Activated naive CD8-positive, alpha-beta T cell treated with anti-CD3 and anti-CD28 coated beads, Interleukin-2, amount 10 ng/mL, durations not matched to agents 7 days and 5 days (primary cell): ENCODE data around the gene CFAP43. TPM values are rescaled to one million over a fixed set of nuclear protein-coding genes. Genes with fewer than 3 reads are reported as not detected.

Source experiments
- ATAC-seq: fragments of 150-1000 bp; cut with Tn5 transposase; one replicate; pipeline ENCODE4 v1.10.0; 2021; ENCODE audit warnings: low read depth, moderate library complexity
- POLR2A ChIA-PET: fragments of 350-600 bp; sonication (Branson Sonifier 250); formaldehyde crosslinking; loops from one replicate; lab custom pipeline; 2021; ENCODE audit warnings: antibody characterized with exemption; lab: Charles Lee
- DNase-seq: peaks from one replicate; pipeline ENCODE4 v3.0.0; 2021
- H3K27ac Mint-ChIP-seq: one replicate; pipeline ENCODE4 v1.8.0; 2022; ENCODE audit warnings: mild to moderate bottlenecking, mixed read lengths
- H3K27me3 Mint-ChIP-seq: one replicate; pipeline ENCODE4 v1.8.0; 2022; ENCODE audit warnings: mild to moderate bottlenecking, moderate library complexity, mixed read lengths
- H3K36me3 Mint-ChIP-seq: one replicate; pipeline ENCODE4 v1.8.0; 2021; ENCODE audit warnings: mild to moderate bottlenecking, mixed read lengths
- H3K4me1 Mint-ChIP-seq: one replicate; pipeline ENCODE4 v1.8.0; 2021; ENCODE audit warnings: mixed read lengths
- H3K4me3 Mint-ChIP-seq: one replicate; pipeline ENCODE4 v1.8.0; 2022; ENCODE audit warnings: mild to moderate bottlenecking, moderate library complexity, mixed read lengths
- H3K9me3 Mint-ChIP-seq: one replicate; pipeline ENCODE4 v1.8.0; 2021; ENCODE audit warnings: mixed read lengths
- total RNA-seq, 2 experiments: library from RNA; stranded (reverse); gene quantifications; one replicate each; pipeline ENCODE4 v1.2.3, GENCODE V29; 2021

Gene CFAP43
- total RNA-seq, 2 experiments from 2014 or later = 0.25 TPM; not detected in 1

DNA sequence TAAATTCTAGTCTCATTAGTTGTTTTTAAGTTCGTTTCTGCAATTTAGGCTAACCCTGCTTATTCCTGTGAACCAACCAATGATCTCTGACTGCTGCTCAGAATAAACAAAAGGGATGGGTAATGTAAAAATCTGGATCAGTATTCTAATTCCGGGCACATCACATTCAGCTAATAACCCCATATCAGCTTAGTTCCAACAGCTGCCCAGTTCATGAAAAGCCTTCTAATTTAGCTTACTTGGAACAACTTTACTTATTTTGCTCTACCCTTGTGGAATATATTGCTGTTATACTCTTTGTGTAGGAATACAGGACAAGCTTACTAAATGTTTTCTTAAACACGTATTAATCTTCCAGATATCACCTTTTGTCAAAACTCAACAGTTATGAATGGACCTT is 3.6 kb upstream of the CFAP43 start:
- Mint-ChIP-seq H3K4me1 (peaks cover 6% of the 10 kb centered on the region), H3K27me3 (peaks cover 48% of the 10 kb centered on the region)
- no peak for ATAC-seq

DNA sequence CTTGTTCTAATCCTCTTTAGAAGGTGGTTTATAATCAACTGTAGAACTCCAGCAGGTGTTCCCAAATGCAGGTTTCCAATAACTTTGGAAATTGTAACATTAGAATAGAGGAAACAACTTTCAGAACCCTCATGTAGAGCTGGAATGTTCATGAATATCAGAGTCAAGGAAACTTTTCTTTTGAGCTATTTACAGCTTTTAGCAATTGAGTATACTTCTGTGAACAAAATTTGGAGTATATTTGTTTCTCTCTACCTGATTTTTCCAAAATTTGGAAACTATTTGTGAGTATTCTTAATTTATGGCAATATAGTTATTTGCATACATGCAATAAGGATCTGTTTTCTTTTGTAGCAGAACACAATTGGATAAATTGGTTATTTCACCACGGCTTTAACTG is 2.8 kb upstream of the CFAP43 start:
- ATAC-seq = no peak
- Mint-ChIP-seq H3K36me3 (no peaks in the 10 kb centered on the region), H3K27ac (no peak overlapping the region), H3K4me3 (no peak overlapping the region), H3K4me1 (peaks cover 6% of the 10 kb centered on the region), H3K27me3 (peaks cover 47% of the 10 kb centered on the region), H3K9me3 (peaks cover 7% of the 10 kb centered on the region)
- no peak for DNase-seq
- POLR2A ChIA-PET = no interaction called here

More for the DNA sequence above, 3.6 kb upstream of the CFAP43 start:
- H3K9me3 Mint-ChIP-seq = peaks cover 7% of the 10 kb centered on the region
- no peak overlapping the region for H3K4me3 Mint-ChIP-seq
- no peak overlapping the region for H3K27ac Mint-ChIP-seq
- H3K36me3 Mint-ChIP-seq = no peaks in the 10 kb centered on the region
- DNase-seq = no peak
- POLR2A ChIA-PET = no interaction called here

DNA sequence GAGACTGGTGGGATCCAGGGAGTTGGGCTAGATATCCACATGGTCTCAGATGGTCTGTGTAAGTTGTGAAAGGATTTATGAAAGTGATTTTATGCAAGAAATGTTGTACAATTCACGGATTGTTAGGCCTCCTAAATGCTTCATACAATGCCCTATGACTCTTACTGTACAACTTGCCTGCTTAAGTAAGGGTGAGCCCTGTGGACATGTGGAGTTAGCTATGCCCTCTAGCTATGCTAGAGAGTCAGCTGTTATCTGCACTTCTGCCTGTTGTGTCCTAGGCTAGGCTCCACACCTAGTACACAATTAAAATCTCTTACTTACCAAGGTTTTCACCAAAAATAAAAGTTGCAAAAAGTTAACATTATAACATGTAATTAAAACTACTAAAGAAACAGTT is 1.7 kb upstream of the CFAP43 start:
- no peak for DNase-seq
- Mint-ChIP-seq H3K4me1 (peaks cover 6% of the 10 kb centered on the region), H3K9me3 (peaks cover 7% of the 10 kb centered on the region), H3K27me3 (peaks cover 48% of the 10 kb centered on the region), H3K4me3 (peak overlapping the region; percentile 58), H3K27ac (no peak overlapping the region), H3K36me3 (no peaks in the 10 kb centered on the region)
- ATAC-seq = no peak
- POLR2A ChIA-PET = interaction anchor here (0.5 to 2.3 kb wide), 2 partner anchors 112 to 345 kb away, joined by 5 to 8 read pairs; partner anchors contain the start of gene SFR1

GRCh38 chr10:104232613-104233102 is 494 bp upstream of the CFAP43 start:
- peak overlapping the region; percentile 66 for H3K27ac Mint-ChIP-seq
- peaks cover 7% of the 10 kb centered on the region for H3K9me3 Mint-ChIP-seq
- peaks cover 55% of the 10 kb centered on the region for H3K27me3 Mint-ChIP-seq
- H3K4me3 Mint-ChIP-seq = peak overlapping the region; percentile 90
- DNase-seq (no peak), ATAC-seq (peak; percentile 35)
- POLR2A ChIA-PET = interaction anchor here (0.8 to 2.3 kb wide), 6 partner anchors 16 to 111 kb away, joined by 3 to 9 read pairs (median 6); partner anchors contain the start of genes GSTO1, GSTO2 and SFR1
- no peaks in the 10 kb centered on the region for H3K36me3 Mint-ChIP-seq
- peaks cover 6% of the 10 kb centered on the region for H3K4me1 Mint-ChIP-seq

GRCh38 chr10:104230490-104230889 is 1.7 kb downstream of the CFAP43 start:
- Mint-ChIP-seq H3K4me3 (no peak overlapping the region), H3K27me3 (peaks cover 50% of the 10 kb centered on the region), H3K9me3 (peaks cover 3% of the 10 kb centered on the region), H3K36me3 (no peaks in the 10 kb centered on the region), H3K4me1 (peaks cover 7% of the 10 kb centered on the region), H3K27ac (no peak overlapping the region)
- ATAC-seq (no peak), DNase-seq (no peak)
- POLR2A ChIA-PET = no interaction called here

GRCh38 chr10:104223304-104223703 is 8.9 kb downstream of the CFAP43 start:
- Mint-ChIP-seq H3K27me3 (peaks cover 44% of the 10 kb centered on the region), H3K4me3 (no peak overlapping the region), H3K36me3 (no peaks in the 10 kb centered on the region), H3K27ac (no peak overlapping the region), H3K9me3 (no peaks in the 10 kb centered on the region), H3K4me1 (peaks cover 5% of the 10 kb centered on the region)
- POLR2A ChIA-PET = no interaction called here
- DNase-seq = no peak
- ATAC-seq = no peak

- Mint-ChIP-seq H3K27me3 (peaks cover 31% of the 10 kb centered on the region), H3K4me3 (no peak overlapping the region), H3K4me1 (peaks cover 4% of the 10 kb centered on the region), H3K27ac (no peak overlapping the region), H3K9me3 (no peaks in the 10 kb centered on the region), H3K36me3 (no peaks in the 10 kb centered on the region)
- POLR2A ChIA-PET = no interaction called here
- no peak for DNase-seq
- ATAC-seq = no peak
Observed at GRCh38 chr10:104220522-104220921, 11.6 kb downstream of the CFAP43 start.

GRCh38 chr10:104218751-104219150 is 13.4 kb downstream of the CFAP43 start:
- no peak for DNase-seq
- Mint-ChIP-seq H3K4me1 (peaks cover 4% of the 10 kb centered on the region), H3K9me3 (no peaks in the 10 kb centered on the region), H3K36me3 (no peaks in the 10 kb centered on the region), H3K27me3 (peaks cover 30% of the 10 kb centered on the region), H3K4me3 (no peak overlapping the region), H3K27ac (no peak overlapping the region)
- ATAC-seq = no peak
- POLR2A ChIA-PET = no interaction called here

GRCh38 chr10:104216631-104217030 is 15.5 kb downstream of the CFAP43 start:
- Mint-ChIP-seq H3K27me3 (peaks cover 29% of the 10 kb centered on the region), H3K4me3 (no peak overlapping the region), H3K9me3 (no peaks in the 10 kb centered on the region), H3K4me1 (peaks cover 4% of the 10 kb centered on the region), H3K27ac (no peak overlapping the region), H3K36me3 (no peaks in the 10 kb centered on the region)
- no peak for ATAC-seq
- no peak for DNase-seq
- POLR2A ChIA-PET = no interaction called here

GRCh38 chr10:104209575-104210198 is 22.5 kb downstream of the CFAP43 start:
- no peak for ATAC-seq
- Mint-ChIP-seq H3K9me3 (no peaks in the 10 kb centered on the region), H3K27ac (no peak overlapping the region), H3K36me3 (no peaks in the 10 kb centered on the region), H3K27me3 (peaks cover 26% of the 10 kb centered on the region), H3K4me3 (no peak overlapping the region), H3K4me1 (no peaks in the 10 kb centered on the region)
- POLR2A ChIA-PET = no interaction called here
- DNase-seq = no peak

GRCh38 chr10:104208730-104209129 is 23.4 kb downstream of the CFAP43 start:
- no peaks in the 10 kb centered on the region for H3K4me1 Mint-ChIP-seq
- H3K27me3 Mint-ChIP-seq = peaks cover 29% of the 10 kb centered on the region

GRCh38 chr10:104202231-104202630 is 29.9 kb downstream of the CFAP43 start:
- no peak overlapping the region for H3K4me3 Mint-ChIP-seq
- no peaks in the 10 kb centered on the region for H3K9me3 Mint-ChIP-seq
- H3K4me1 Mint-ChIP-seq = no peaks in the 10 kb centered on the region
- no peak overlapping the region for H3K27ac Mint-ChIP-seq
- POLR2A ChIA-PET = no interaction called here
- no peak for DNase-seq
- no peaks in the 10 kb centered on the region for H3K36me3 Mint-ChIP-seq
- peaks cover 19% of the 10 kb centered on the region for H3K27me3 Mint-ChIP-seq
- ATAC-seq = no peak

More at GRCh38 chr10:104208730-104209129, 23.4 kb downstream of the CFAP43 start:
- no peak for ATAC-seq
- POLR2A ChIA-PET = no interaction called here
- no peak overlapping the region for H3K27ac Mint-ChIP-seq
- no peak overlapping the region for H3K4me3 Mint-ChIP-seq
- H3K9me3 Mint-ChIP-seq = no peaks in the 10 kb centered on the region
- H3K36me3 Mint-ChIP-seq = no peaks in the 10 kb centered on the region
- DNase-seq = no peak

GRCh38 chr10:104201636-104202035 is 30.5 kb downstream of the CFAP43 start:
- no peaks in the 10 kb centered on the region for H3K9me3 Mint-ChIP-seq
- H3K4me3 Mint-ChIP-seq = no peak overlapping the region
- H3K27ac Mint-ChIP-seq = no peak overlapping the region
- peaks cover 21% of the 10 kb centered on the region for H3K27me3 Mint-ChIP-seq
- DNase-seq (no peak), ATAC-seq (no peak)
- no peaks in the 10 kb centered on the region for H3K36me3 Mint-ChIP-seq
- H3K4me1 Mint-ChIP-seq = no peaks in the 10 kb centered on the region
- POLR2A ChIA-PET = no interaction called here

GRCh38 chr10:104199567-104199966 is 32.6 kb downstream of the CFAP43 start:
- H3K27me3 Mint-ChIP-seq = peaks cover 28% of the 10 kb centered on the region
- no peak overlapping the region for H3K4me3 Mint-ChIP-seq
- no peaks in the 10 kb centered on the region for H3K36me3 Mint-ChIP-seq
- POLR2A ChIA-PET = no interaction called here
- no peak for DNase-seq
- no peaks in the 10 kb centered on the region for H3K9me3 Mint-ChIP-seq
- no peak overlapping the region for H3K27ac Mint-ChIP-seq
- H3K4me1 Mint-ChIP-seq = no peaks in the 10 kb centered on the region
- no peak for ATAC-seq
